Heart left ventricle (tissue), 13 donors: ENCODE results near the gene DIAPH3.

ENCODE experiments used
- POLR2A ChIP-seq, 2 donors: fragments of 450-650 bp; IDR thresholded peaks; one replicate each; pipeline ENCODE4 v1.6.1; 2017; ENCODE audit warnings: antibody characterized with exemption in 2 of 2, mild to moderate bottlenecking in 2 of 2, moderate library complexity in 2 of 2
- TF ChIP-seq, protein P1 (sequence below), 12 donors: fragments of 200-600 bp; sonication (generic) in 4 of 12; IDR thresholded peaks; one replicate each; pipeline versions ENCODE4 v1.5.0 to v1.8.0; 2018 to 2022; ENCODE audit warnings: antibody characterized with exemption in 12 of 12, mild to moderate bottlenecking in 5 of 12
- donor health status: ischemic (EF 13 %, LVEDD 7.1; RV severe dilation, severe dysfunction).
- donor health status: DM: no; HTN: yes; CAD: no.
- donor health status: DM: no; HTN: no; CAD: no.
- donor health status: ischemic (EF 25% LVEDD 6.9; RV normal size, moderate dysfunction).
- donor health status: ischemic (EF 25% LVEDD 5.7; RV mildly dilated, moderate dysfunction).
- donor health status: ischemic (EF 35%, LVEDD 5.7; RV mildly dilated, moderate dysfunction).
- donor health status: nonischemic (EF 11% LVEDD 7.7; RV severe dilation, severe dysfunction).
- donor health status: DM: yes; HTN: yes; CAD: no.
- donor health status: PGD.
- donor health status: ischemic (EF 29% LVEDD 5.4; RV normal size, mild dysfunction).
- donor health status: nonischemic (EF 23%, LVEDD 6.1; RV moderate dilation, normal function).

DNA sequence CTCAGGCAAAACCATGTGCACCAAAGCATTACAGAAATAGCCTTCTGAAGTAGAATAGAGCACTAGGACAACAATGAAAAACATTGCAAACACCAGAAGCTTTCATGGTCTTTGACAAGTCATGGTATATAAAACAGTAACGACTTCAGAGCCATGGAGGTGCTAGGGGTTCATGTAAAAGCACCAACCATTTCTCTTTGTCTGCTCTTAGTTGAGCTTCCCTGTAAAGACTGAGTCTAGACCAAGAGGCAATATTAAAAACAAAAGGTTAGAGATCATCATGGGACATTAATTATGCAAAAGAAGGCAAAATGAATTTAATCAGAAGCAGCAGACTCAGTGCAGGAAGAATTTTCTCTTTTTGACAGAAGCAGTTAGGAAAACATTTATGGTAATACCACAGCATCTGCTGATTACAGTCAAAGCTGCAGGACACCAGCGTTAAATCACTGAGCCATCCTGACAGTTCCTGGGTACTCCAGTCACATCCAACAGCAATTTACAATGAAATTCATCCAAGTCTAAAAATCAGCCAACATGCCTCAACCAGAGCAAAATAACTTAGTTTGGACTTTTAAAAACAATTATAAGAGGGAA is 476.8 kb downstream of the DIAPH3 start:
- no peak for TF ChIP-seq POLR2A (IDR thresholded peaks at IDR 0.05)
- TF ChIP-seq, protein P1, sequence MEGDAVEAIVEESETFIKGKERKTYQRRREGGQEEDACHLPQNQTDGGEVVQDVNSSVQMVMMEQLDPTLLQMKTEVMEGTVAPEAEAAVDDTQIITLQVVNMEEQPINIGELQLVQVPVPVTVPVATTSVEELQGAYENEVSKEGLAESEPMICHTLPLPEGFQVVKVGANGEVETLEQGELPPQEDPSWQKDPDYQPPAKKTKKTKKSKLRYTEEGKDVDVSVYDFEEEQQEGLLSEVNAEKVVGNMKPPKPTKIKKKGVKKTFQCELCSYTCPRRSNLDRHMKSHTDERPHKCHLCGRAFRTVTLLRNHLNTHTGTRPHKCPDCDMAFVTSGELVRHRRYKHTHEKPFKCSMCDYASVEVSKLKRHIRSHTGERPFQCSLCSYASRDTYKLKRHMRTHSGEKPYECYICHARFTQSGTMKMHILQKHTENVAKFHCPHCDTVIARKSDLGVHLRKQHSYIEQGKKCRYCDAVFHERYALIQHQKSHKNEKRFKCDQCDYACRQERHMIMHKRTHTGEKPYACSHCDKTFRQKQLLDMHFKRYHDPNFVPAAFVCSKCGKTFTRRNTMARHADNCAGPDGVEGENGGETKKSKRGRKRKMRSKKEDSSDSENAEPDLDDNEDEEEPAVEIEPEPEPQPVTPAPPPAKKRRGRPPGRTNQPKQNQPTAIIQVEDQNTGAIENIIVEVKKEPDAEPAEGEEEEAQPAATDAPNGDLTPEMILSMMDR (IDR thresholded peaks at IDR 0.05): no peak
